Measurements from ENCODE around the gene CD248.
"Not testable (repeated sequence)": the region's sequence is repeated elsewhere in the genome, so short reads cannot be mapped to it uniquely, and the experiment has no call there.

Gene CD248

GRCh38 chr11:66287211-66287888 is 29.5 kb downstream of the CD248 start:
- peak; percentile 32 for DNase-seq

DNA sequence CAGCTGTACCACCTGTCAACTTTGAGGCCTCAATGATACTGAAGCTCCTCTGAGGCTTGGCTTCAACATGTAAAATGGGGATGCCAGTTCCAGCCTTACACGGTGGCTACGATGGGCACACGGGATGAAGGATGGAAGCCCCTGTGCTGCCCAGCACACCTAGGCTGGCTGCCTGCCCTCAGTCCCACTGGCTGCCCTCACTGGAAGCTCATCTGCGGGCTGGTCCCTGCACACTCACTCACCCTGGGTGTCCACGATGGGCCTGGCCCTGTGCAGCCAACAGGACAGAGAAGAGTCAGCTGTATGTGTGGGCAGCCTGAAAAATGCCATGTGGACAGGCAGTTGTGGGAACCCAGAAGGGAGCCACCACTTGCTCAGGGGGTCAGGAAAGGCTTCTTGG is 30.1 kb downstream of the CD248 start:
- no peak for DNase-seq

DNA sequence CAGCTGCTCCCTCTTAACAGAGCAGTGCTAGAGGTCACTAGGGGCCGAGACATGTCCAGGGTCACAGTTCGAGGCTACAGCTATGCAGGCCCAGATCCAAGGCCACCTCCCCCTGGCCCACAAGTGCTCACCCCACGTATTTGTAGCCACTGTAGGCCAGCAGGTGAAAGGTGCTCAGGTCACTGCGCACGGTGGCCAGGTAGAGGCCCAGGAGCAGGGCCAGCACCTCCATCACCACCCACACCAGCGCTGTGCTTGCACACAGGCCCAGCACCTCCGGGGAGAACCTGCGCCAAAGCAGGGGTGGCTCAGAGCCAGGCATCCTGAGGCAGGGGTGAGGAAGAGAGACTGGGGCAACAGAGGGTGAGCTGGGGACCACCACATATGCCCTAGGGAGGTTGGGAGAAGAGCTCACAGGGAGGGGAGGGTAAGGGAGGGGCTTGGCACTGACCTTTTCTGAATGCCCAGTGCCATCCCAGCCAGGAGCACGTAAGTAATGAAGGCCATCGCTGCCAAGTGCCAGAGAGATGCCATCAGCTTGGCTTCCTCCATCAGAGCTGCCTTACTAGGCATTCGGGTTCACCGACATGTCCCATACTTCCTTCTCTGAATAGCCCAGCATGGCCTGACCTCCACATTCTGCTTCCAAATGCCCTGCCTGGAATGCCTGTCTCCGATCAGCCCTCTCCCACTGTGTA is 31.4 kb downstream of the CD248 start:
- DNase-seq = no peak

DNA sequence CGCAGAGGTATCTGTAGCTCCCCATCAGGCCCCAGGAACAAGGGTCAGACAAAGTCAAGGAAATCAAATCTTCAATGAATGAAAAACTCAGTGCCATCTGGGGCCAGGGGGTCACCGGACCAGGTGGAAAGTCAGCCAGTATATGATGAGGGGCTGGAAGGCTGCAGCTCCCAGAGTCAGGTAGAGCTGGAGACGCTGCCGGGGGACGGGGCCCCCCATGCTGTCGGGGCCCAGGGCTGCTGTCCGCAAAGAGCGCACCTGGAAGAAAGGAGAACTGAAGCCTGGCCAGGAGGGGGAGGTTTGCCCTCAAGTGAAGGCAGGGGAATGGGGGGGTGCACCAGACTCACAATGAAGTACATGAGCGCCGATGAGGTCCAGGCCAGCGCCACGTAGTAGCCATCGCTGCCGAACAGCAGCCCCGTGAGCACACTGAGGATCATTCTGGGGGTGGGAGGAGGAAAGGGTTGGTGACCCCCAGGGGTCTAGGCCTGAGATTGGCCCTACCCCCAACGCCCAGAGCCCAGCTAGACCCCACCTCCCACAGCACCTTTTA is 32.2 kb downstream of the CD248 start:
- DNase-seq = no peak

DNA sequence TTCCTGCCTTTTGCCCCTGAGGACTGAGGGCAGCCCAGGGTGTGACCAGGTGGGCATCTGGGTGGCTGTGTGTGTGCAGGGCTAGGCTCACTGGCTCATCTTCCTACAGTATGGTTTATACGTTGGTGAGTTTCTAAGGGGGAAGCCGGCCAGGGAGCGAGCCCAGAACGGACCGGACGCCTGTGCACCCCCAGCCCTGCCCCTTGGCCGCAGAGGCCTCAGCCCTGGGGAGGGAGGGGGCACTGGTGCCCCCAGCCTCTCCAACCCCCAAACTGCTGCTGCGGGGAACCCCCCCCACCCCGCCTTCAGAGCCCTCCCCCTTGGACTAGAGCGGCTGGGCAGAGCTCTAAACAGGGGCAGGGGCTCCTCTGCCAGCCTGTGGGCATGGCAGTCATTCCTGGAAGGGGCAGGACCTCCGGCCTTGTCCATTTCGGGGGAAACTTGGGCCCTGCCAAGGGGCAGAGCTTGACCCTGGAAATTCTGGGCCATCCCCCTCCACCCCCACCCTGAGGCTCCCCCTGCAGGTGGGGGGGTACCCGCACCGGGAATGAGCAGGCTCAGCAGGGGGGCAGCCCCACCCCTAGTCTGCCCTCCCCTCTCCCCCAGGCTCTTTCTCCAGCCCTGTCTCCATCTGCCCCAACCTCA is 33.3 kb downstream of the CD248 start:
- no peak for DNase-seq

- DNase-seq = peak; percentile 98
These were observed 34.1 kb downstream of the CD248 start for GRCh38 chr11:66282468-66283455.

DNA sequence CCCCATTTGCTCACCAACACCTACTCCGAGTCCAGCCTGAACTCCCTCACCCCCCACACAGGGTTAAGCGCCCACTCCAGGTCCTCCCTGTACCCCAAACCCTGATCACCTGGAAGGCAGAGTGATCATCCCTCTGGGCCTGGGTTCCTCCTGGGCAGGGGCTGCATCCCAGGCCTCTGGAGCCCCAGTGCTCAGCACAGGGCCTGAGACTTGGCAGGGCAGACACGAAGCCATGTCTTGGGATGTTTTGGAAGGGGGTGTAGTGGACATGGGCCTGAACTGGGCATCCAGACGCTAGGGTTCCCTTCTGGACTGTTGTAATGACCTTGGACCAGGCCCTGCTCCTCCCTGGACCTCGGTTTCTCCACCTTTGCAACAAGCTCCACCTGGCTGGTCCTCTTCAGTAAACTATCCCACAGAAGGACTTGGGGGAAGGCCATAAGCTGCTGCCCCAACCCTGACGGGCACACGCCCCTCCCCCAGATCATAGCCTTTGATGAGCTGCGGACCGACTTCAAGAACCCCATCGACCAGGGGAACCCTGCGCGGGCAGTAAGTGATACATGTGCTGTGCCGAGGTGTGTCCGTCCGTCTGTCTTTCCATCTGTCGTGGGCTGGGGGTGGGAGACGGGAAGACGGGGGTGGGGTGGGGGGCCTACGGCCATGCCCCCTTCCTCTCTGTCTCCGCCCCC is 34.9 kb downstream of the CD248 start:
- no peak for DNase-seq

DNA sequence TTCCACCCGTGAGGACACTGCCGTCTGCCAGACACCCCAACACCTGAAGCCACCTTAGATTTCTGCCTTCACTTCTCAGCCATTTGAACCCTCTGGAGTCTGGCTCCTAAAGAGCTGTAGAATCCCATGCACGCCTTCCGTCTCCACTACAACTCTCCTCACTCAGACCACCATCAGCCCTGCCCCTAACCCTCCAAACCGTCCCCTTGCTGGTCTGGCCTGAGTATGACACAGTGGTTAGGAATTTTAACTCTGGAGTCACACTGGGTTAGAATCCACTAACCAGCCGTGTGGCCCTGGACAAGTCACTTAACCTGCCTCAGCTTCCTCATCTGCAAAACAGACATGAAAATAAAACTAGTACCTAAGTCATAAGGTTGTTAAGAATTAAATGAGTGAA is 35.8 kb downstream of the CD248 start:
- no peak for DNase-seq

- no peak for DNase-seq
These were observed 36.4 kb downstream of the CD248 start for GRCh38 chr11:66280428-66280827.

GRCh38 chr11:66279092-66279734 is 37.6 kb downstream of the CD248 start:
- DNase-seq = no peak

GRCh38 chr11:66278363-66279091 is 38.3 kb downstream of the CD248 start:
- no peak for DNase-seq

DNA sequence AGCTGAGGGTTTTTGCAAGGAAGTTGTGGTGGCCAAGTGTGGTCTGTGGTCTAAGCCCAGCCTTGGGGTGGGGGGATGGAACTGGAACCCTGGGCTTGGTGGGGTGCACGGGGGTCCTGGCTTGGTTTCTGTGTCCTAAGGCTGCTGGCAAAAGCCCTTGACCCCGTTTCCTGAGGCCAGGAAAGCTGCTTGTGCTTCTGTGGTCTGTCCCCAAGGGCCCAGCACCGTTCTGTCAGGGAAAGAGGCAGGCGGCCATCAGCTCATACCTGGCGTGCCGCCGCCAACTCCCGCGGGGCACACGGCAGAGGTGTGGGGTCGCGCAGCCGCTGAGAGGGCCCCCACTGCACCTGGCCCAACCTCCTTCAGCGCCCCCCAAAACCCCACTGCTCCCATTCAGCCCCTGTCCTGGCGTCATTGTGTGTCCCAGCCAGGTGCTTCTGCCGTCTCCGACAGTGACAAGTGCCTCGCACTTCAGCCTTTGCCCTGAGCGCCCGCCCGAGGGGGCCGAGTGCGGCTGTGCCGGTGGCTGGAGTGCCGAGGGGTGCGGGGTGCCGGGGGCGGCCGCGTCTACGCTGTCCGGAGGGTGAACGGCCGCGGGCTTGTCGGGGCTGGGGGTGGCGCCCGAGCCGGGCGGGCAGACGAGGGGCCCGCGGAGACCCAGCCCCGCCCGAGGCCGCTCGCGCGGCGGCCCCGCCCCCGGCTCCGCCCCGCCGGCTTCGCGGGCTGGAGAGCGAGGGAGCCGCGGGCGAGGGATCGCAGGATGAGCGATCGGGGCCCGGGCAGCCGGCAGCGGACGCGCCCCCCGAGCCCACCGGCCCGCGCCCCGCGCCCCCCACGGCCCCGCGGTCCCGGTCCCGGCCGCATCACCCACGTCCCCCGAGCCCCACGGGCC is 39.1 kb downstream of the CD248 start, which contains the start of gene CNIH2:
Gene CNIH2, plus strand, starts transcription at position 705 of the 892 bp plus-strand sequence. CDS start 282 bp downstream, outside the sequence.
- peak; percentile 16 for DNase-seq

DNA sequence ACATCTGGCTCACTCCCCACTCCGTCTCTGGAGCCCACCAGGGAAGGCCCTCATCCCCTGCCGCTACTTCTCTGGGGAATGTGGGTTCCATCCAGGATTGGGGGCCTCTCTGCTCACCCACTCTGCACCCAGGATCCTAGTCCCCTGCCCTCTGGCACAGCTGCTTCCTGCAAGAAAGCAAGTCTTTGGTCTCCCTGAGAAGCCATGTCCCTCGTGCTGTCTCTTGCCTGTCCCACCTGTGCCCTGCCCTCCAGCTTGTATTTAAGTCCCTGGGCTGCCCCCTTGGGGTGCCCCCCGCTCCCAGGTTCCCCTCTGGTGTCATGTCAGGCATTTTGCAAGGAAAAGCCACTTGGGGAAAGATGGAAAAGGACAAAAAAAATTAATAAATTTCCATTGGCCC is 39.8 kb downstream of the CD248 start:
- not testable (repeated sequence) for DNase-seq

DNA sequence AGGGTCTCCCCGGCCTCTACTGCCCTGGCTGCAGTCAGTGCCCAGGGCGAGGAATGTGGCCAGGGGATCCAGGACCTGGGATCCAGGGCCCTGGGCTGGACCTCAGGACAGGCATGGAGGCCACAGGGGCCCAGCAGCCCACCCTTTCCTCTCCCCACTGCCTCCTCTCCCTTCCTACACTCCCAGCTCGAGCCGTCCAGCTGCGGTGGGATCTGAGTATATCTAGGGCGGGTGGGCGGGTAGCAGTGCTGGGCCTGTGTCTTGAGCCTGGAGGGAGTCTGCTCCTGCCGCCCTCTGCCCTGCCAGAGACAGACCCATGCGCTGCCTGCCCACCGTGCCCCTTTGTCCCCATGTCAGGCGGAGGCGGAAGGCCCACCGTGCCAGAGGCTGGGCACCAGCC is 40.2 kb downstream of the CD248 start:
- DNase-seq = not testable (repeated sequence)

DNA sequence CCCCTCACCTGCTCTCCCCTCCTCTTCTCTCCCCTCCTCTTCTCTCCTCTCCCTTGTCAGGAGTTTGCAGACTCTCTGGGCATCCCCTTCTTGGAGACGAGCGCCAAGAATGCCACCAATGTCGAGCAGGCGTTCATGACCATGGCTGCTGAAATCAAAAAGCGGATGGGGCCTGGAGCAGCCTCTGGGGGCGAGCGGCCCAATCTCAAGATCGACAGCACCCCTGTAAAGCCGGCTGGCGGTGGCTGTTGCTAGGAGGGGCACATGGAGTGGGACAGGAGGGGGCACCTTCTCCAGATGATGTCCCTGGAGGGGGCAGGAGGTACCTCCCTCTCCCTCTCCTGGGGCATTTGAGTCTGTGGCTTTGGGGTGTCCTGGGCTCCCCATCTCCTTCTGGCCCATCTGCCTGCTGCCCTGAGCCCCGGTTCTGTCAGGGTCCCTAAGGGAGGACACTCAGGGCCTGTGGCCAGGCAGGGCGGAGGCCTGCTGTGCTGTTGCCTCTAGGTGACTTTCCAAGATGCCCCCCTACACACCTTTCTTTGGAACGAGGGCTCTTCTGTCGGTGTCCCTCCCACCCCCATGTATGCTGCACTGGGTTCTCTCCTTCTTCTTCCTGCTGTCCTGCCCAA is 40.7 kb downstream of the CD248 start:
- DNase-seq = no peak

DNA sequence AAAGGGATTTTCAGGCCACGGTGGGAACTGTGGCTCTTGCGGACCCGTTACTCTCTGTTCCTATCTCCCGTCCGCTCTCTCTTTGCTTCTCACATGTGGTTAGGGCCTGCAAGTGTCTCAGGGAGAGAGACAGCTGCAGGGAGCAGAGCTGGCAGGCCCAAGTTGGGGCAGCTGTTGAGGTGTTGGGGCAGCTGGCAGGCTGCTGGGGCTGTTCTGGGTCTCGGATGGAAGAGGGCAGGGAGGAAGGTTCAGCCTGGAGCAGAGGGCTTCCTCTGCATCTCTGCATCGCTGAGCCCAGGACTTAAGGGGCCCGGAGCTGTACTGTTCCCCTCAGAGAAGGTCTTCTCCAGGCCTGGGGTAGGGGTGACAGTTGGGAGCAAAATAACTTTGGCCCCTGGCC is 41.4 kb downstream of the CD248 start:
- no peak for DNase-seq

- no peak for DNase-seq
These were observed 42.6 kb downstream of the CD248 start for GRCh38 chr11:66274219-66274618.

GRCh38 chr11:66272596-66272995 is 44.2 kb downstream of the CD248 start:
- no peak for DNase-seq

DNA sequence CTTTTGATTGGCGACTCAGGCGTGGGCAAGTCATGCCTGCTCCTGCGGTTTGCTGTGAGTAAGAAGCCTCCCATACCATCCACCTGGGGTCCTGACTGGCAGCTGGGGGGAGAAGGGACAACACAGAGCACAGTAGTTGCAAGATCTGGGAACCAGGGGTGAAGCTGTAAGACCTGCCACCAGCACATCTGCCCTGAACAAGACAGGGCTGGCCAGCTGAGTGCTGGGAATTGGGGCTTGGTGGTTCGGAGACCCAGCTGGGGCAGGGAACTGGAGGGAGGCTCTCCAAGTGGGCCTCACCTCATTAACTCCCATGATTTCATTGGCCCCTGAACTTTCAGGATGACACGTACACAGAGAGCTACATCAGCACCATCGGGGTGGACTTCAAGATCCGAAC is 45.0 kb downstream of the CD248 start:
- DNase-seq = no peak

All from MV-4-11 (cell line).